Large intestine (tissue), 3 donors: Measurements from ENCODE around the gene RNF40. TPM values are rescaled to one million over a fixed set of nuclear protein-coding genes. Genes with fewer than 3 reads are reported as not detected.

Experiments used
- DNase-seq, 2 donors: peaks; one replicate each; pipeline versions ENCODE4 v3.0.0 to v3.0.0-alpha.2; 2013
- H3K27ac ChIP-seq: one replicate; pipeline ENCODE4 v1.5.1; 2013; ENCODE audit warnings: low read length
- H3K27me3 ChIP-seq: 2 replicates; pipeline ENCODE4 v1.6.1; 2013; ENCODE audit warnings: low read length; ENCODE audit not compliant: control insufficient read depth, insufficient read depth
- H3K36me3 ChIP-seq: 2 replicates; pipeline ENCODE4 v1.6.1; 2013; ENCODE audit warnings: low read length; ENCODE audit not compliant: control insufficient read depth, insufficient read depth
- H3K4me1 ChIP-seq: one replicate; pipeline ENCODE4 v1.6.1; 2013; ENCODE audit warnings: low read length; ENCODE audit not compliant: control insufficient read depth, insufficient read depth
- H3K4me3 ChIP-seq: one replicate; pipeline ENCODE4 v1.5.1; 2013; ENCODE audit warnings: low read length
- H3K9me3 ChIP-seq: one replicate; pipeline ENCODE4 v1.6.1; 2013; ENCODE audit warnings: mild to moderate bottlenecking, low read depth, low read length, moderate library complexity; ENCODE audit not compliant: control insufficient read depth
- WGBS: methylation state at CpG from one replicate; pipeline ENCODE4 v1.1.5; 2013; ENCODE audit warnings: low lambda C conversion rate; ENCODE audit not compliant: insufficient coverage; 5-methylcytosine and 5-hydroxymethylcytosine counted together
- polyA plus RNA-seq: library from polyadenylated mRNA; unstranded; fragments of 120-200 nt; gene quantifications from one replicate; pipeline ENCODE4 v1.2.1, GENCODE V29; 2013

The RNF40 gene
- polyA plus RNA-seq, 1 donor: 84.5 TPM

GRCh38 chr16:30773826-30774225 lies 11.7 kb downstream of the RNF40 start:
- Histone ChIP-seq H3K9me3 (no peaks in the 10 kb centered on the region), H3K27ac (no peak overlapping the region), H3K36me3 (peaks cover 51% of the 10 kb centered on the region), H3K27me3 (no peaks in the 10 kb centered on the region), H3K4me3 (no peak overlapping the region), H3K4me1 (peaks cover 11% of the 10 kb centered on the region)
- no CpG with 5 or more reads among the region's 14 CpGs for WGBS
- DNase-seq: no peak

DNA sequence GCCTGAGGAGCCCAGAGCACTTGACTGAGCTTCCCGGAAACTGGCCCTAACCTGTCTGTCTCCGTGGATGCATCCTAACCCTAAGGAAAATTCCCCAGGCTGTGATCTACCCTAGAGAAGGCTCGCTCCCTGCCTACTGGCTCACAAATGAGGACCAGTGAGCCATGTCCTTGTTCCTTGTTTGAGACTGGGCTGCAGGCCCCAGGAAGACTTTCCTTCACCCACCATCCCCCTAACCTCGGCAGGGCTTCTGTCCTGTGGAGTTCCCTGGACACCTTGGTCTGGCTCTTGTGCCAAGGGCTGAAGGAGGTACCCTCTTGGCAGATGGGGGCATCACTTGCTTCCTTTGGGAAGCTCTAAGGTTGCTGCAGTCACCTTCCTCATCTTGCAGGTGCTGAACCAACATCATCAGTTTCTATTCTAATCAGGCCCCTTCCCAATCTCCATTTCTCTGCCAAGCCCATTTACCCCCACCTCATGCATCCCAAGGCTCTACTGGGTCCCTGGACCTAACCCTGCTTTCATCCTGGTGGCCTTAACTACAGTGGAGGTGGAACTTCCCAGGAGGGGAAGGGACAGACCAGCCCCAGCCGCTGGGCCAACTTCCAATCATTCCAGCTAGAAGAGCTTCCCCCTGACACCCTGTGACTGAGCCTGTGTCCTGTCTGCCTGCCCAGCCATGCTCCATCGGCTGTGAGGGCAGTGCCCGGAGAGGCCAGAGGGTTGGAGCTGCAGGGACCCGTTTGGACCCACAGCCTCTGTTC lies 12.4 kb downstream of the RNF40 start:
- no peaks in the 10 kb centered on the region for H3K9me3 ChIP-seq
- DNase-seq: no peak
- H3K4me1 ChIP-seq: peaks cover 11% of the 10 kb centered on the region
- H3K4me3 ChIP-seq: peak overlapping the region; percentile 49
- H3K27ac ChIP-seq: peak overlapping the region; percentile 85
- H3K36me3 ChIP-seq: peaks cover 51% of the 10 kb centered on the region
- H3K27me3 ChIP-seq: no peaks in the 10 kb centered on the region
- WGBS: no CpG with 5 or more reads among the region's 8 CpGs

GRCh38 chr16:30775131-30775391 lies 12.9 kb downstream of the RNF40 start:
- DNase-seq: no peak
- Histone ChIP-seq H3K27me3 (no peaks in the 10 kb centered on the region), H3K9me3 (no peaks in the 10 kb centered on the region), H3K27ac (peak overlapping the region; percentile 85), H3K4me3 (peak overlapping the region; percentile 49), H3K4me1 (peaks cover 11% of the 10 kb centered on the region), H3K36me3 (peaks cover 49% of the 10 kb centered on the region)
- WGBS: no CpG with 5 or more reads among the region's 15 CpGs

DNA sequence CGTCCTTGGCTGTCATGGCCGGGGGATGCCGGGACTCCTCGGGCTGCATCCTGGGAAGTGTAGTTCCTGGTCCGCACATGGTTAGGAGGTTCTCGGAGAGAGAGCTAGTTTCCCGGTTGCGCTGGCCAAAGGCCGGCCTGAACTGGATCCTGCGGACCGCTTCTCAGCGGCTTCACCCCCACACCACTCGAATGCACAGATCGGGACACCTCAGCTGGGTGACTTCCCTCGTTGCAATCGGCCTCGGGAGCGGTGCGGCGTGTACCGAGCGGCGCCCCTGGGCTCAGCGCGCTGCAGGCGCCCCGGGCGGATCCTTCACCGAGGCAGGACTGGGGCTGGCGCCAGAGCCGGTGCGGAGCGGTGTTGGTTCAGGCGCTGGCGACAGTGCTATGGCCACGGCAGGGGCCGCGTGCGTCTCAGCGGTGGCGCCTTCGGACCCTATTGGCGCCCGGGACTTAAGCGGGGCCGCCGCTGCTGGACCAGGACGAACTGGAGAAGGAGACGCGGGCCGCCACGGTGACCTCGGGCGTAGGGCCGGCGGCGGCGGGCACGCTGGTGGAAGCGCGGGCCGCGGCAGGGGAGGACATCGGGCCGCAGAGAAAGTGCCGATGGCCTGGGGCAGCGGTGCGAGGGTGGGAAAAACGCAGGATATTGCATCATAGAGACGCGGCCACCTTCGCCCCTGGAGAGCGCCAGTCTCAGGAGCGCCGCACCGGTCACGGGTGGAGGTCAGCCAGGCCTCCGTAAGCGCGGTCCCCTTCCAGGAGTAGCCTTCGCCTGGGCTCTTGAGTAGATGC lies 13.5 kb downstream of the RNF40 start:
- Histone ChIP-seq H3K36me3 (peaks cover 48% of the 10 kb centered on the region), H3K4me1 (peaks cover 11% of the 10 kb centered on the region), H3K4me3 (peak overlapping the region; percentile 49), H3K27ac (peak overlapping the region; percentile 85), H3K9me3 (no peaks in the 10 kb centered on the region), H3K27me3 (no peaks in the 10 kb centered on the region)
- peak; percentile 84 to 89 for DNase-seq
- no CpG with 5 or more reads among the region's 81 CpGs for WGBS

DNA sequence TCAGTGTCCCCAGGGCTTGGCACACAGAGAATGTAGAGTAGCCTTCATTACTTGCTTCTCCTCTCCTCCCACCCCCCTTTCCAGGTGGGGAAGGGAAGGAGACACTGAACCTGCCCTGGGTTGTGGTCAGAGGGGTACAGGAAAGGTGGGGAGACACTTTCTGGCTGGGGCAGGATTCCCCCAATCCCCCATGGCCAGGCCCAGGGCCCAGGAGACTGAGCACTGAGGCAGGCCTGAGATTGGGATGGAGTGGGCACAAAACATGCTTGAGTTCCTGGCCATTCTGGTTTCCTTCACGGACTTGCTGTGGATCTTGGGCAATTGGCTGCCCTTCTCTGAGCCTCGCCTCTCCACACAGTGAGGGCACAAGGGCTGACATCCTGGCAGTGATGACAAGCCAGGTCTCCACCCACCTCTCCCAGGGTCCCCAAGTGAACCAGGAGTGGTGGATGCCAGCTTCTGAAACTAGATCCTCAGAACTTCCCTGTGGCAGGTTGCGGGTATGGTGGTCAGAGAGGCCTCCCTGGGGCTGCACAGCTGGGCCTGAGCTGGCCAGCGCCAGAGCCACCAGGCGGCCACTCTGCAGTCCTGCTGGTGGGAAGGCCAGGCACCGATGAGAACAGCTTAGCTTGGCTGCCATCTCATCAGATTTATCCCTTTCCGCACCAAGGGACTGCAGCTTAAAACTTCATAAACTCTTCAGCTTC lies 15.6 kb downstream of the RNF40 start:
- Histone ChIP-seq H3K36me3 (peaks cover 49% of the 10 kb centered on the region), H3K9me3 (peaks cover 3% of the 10 kb centered on the region), H3K4me1 (peaks cover 11% of the 10 kb centered on the region), H3K27me3 (no peaks in the 10 kb centered on the region), H3K27ac (no peak overlapping the region), H3K4me3 (no peak overlapping the region)
- WGBS: no CpG with 5 or more reads among the region's 7 CpGs
- no peak for DNase-seq

DNA sequence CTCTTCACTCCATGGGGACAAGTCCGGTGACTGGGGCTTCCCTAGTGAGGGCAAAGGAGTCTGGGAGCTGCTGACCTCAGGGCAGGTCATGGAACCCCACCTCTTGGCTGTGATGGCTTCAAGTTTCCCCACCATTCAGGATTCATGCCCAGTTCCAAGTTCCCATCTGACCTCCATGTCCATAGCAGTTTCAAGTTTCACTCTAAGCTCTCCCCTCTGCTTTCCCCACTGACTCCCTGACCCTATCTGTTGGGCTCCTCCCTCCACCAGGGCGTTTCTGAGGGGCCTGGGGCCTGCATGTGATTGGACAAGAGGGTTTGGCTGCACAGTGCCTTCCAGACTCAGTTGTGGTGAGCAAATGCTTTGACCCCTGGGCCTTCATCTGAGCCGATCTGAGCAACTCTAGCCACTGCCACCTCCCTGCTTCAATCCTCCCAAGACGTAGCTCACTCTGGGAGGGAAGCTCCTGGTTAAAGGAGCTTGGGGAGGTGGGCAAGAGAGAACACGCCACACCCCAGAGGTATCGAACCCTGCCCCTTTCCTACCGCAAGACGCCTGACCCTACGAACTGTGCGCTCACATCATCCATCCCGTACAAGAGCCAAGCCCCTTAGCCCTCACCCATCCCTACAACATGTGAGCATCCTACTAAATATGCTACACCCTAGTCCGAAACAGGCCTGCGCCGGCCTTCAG lies 16.6 kb downstream of the RNF40 start:
- H3K9me3 ChIP-seq: peaks cover 11% of the 10 kb centered on the region
- H3K27ac ChIP-seq: no peak overlapping the region
- H3K4me1 ChIP-seq: peaks cover 11% of the 10 kb centered on the region
- no peak overlapping the region for H3K4me3 ChIP-seq
- peaks cover 51% of the 10 kb centered on the region for H3K36me3 ChIP-seq
- WGBS: 80% methylated on average over 1 of the region's 14 CpGs
- H3K27me3 ChIP-seq: no peaks in the 10 kb centered on the region
- no peak for DNase-seq

GRCh38 chr16:30779596-30779995 lies 17.5 kb downstream of the RNF40 start:
- no peak overlapping the region for H3K27ac ChIP-seq
- no peak overlapping the region for H3K4me3 ChIP-seq
- no peaks in the 10 kb centered on the region for H3K27me3 ChIP-seq
- WGBS: no CpG with 5 or more reads among the region's 6 CpGs
- peaks cover 11% of the 10 kb centered on the region for H3K4me1 ChIP-seq
- peaks cover 49% of the 10 kb centered on the region for H3K36me3 ChIP-seq
- no peak for DNase-seq
- peaks cover 13% of the 10 kb centered on the region for H3K9me3 ChIP-seq

GRCh38 chr16:30780021-30780420 lies 17.9 kb downstream of the RNF40 start:
- Histone ChIP-seq H3K36me3 (peaks cover 50% of the 10 kb centered on the region), H3K4me3 (no peak overlapping the region), H3K4me1 (peaks cover 13% of the 10 kb centered on the region), H3K27ac (no peak overlapping the region), H3K27me3 (no peaks in the 10 kb centered on the region), H3K9me3 (peaks cover 13% of the 10 kb centered on the region)
- no CpG with 5 or more reads among the region's 3 CpGs for WGBS
- DNase-seq: no peak

DNA sequence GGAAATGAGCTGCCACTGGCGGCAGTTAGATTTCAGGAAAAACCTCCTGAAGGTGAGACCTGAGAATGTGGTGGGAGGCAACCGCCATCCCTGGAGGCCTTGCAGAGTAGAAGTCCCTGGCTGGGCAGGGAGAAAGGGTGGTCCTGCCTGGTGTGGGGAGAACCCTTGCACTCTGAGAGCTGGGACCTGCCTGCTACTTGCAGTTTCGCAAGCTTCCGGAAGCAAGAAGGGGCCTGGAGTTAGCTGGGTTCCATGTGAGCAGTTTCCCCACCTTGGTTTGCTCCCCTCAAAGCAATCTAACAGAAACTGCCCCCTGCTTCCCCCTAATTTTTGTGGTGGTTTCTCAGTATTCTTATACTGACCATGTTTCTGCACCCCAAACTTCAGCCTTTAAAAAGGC lies 18.4 kb downstream of the RNF40 start:
- no CpG with 5 or more reads among the region's 4 CpGs for WGBS
- peaks cover 13% of the 10 kb centered on the region for H3K9me3 ChIP-seq
- H3K4me1 ChIP-seq: peaks cover 18% of the 10 kb centered on the region
- H3K27ac ChIP-seq: no peak overlapping the region
- no peak overlapping the region for H3K4me3 ChIP-seq
- no peak for DNase-seq
- peaks cover 55% of the 10 kb centered on the region for H3K36me3 ChIP-seq
- no peaks in the 10 kb centered on the region for H3K27me3 ChIP-seq
